Stimulated activated CD8-positive, alpha-beta memory T cell treated with anti-CD3 and anti-CD28 coated beads, Interleukin-2, amount 100 ng/mL, for 48 hours (primary cell): ENCODE measurements around the gene ZNF598.

Source experiments
- DNase-seq, 2 donors: peaks; one replicate each; pipeline ENCODE4 v3.0.0-alpha.2; 2020; ENCODE audit warnings: low read depth in 2 of 2

The ZNF598 gene

GRCh38 chr16:2009791-2010510 is at the start of gene ZNF598:
Gene ZNF598, minus strand, starts transcription at chr16:2009821.
- DNase-seq: peak; percentile 63 to 76

- DNase-seq: no peak
These were observed 49.3 kb upstream of the ZNF598 start for GRCh38 chr16:2058872-2059271.

GRCh38 chr16:2058420-2058819 is 48.8 kb upstream of the ZNF598 start:
- DNase-seq: no peak

- no peak for DNase-seq
These were observed 47.8 kb upstream of the ZNF598 start for GRCh38 chr16:2057438-2057837.

GRCh38 chr16:2056681-2057407 is 47.2 kb upstream of the ZNF598 start:
- no peak for DNase-seq

GRCh38 chr16:2056077-2056476 is 46.5 kb upstream of the ZNF598 start:
- no peak for DNase-seq

- no peak for DNase-seq
These were observed 45.1 kb upstream of the ZNF598 start for GRCh38 chr16:2054543-2055245.

- DNase-seq: no peak
These were observed 44.3 kb upstream of the ZNF598 start for GRCh38 chr16:2053897-2054296.

GRCh38 chr16:2053211-2053610 is 43.6 kb upstream of the ZNF598 start:
- no peak for DNase-seq

- no peak for DNase-seq
These were observed 38.5 kb upstream of the ZNF598 start for GRCh38 chr16:2048116-2048543.

- DNase-seq: peak; percentile 93 to 94
These were observed 37.9 kb upstream of the ZNF598 start, which contains the start of the genes NTHL1 and TSC2 for GRCh38 chr16:2047330-2048115. Gene NTHL1, minus strand, starts transcription at chr16:2047834. Its CDS starts 11 bp downstream, at chr16:2047823. Gene TSC2, plus strand, starts transcription at chr16:2047985. Its CDS starts 631 bp downstream, at chr16:2048616.

GRCh38 chr16:2046893-2047329 is 37.3 kb upstream of the ZNF598 start:
- no peak for DNase-seq

GRCh38 chr16:2045965-2046892 is 36.6 kb upstream of the ZNF598 start:
- DNase-seq: no peak

GRCh38 chr16:2044541-2044940 is 34.9 kb upstream of the ZNF598 start:
- DNase-seq: no peak

- no peak for DNase-seq
These were observed 34.2 kb upstream of the ZNF598 start for GRCh38 chr16:2043667-2044451.

GRCh38 chr16:2042986-2043666 is 33.5 kb upstream of the ZNF598 start:
- DNase-seq: no peak

GRCh38 chr16:2042171-2042985 is 32.8 kb upstream of the ZNF598 start:
- DNase-seq: no peak
